Uterus (tissue), 4 donors: ENCODE measurements around the gene EP400. TPM values are rescaled to one million over a fixed set of nuclear protein-coding genes. Genes with fewer than 3 reads are reported as not detected.

Experiments used
- DNase-seq, 2 donors: peaks; one replicate each; pipeline ENCODE4 v3.0.0-alpha.2; 2019 to 2020
- H3K27ac ChIP-seq, 2 donors: fragments of 200-600 bp; sonication (generic); 1 replicate in 1 of 2; 2 replicates in 1 of 2; pipeline ENCODE4 v1.5.1; 2016 to 2018
- H3K27me3 ChIP-seq, 2 donors: fragments of 200-600 bp; sonication (generic); one replicate each; pipeline ENCODE4 v1.5.1; 2018 to 2019; ENCODE audit warnings: control low read depth in 1 of 2
- H3K36me3 ChIP-seq, 2 donors: fragments of 200-600 bp; sonication (generic); one replicate each; pipeline ENCODE4 v1.5.1; 2019; ENCODE audit warnings: control low read depth in 1 of 2
- H3K4me1 ChIP-seq, 2 donors: fragments of 200-600 bp; sonication (generic); one replicate each; pipeline ENCODE4 v1.5.1; 2018 to 2019; ENCODE audit warnings: control low read depth in 1 of 2
- H3K4me3 ChIP-seq, 2 donors: fragments of 200-600 bp; sonication (generic); 1 replicate in 1 of 2; 2 replicates in 1 of 2; pipeline ENCODE4 v1.5.1; 2018 to 2019; ENCODE audit warnings: mild to moderate bottlenecking in 1 of 2
- H3K9me3 ChIP-seq, 2 donors: fragments of 200-600 bp; sonication (generic); one replicate each; pipeline ENCODE4 v1.5.1; 2019; ENCODE audit warnings: control low read depth in 1 of 2
- CTCF ChIP-seq, 4 experiments: fragments of 200-600 bp in 2 of 4; fragments of 450-650 bp in 2 of 4; sonication (generic) in 2 of 4; IDR thresholded peaks; one replicate each; pipeline ENCODE4 v1.5.1; 2016 to 2019; ENCODE audit warnings: antibody characterized with exemption in 4 of 4, mild to moderate bottlenecking in 2 of 4, moderate library complexity in 1 of 4
- POLR2A ChIP-seq, 2 donors: fragments of 450-650 bp; IDR thresholded peaks; one replicate each; pipeline ENCODE4 v1.6.1; 2016; ENCODE audit warnings: antibody characterized with exemption in 2 of 2, mild to moderate bottlenecking in 1 of 2, moderate library complexity in 1 of 2
- intact Hi-C: fragments of 100-400 bp; cut with DNase I; formaldehyde crosslinking; loops from one replicate; pipeline ENCODE4 v1.15.1; 2023; ENCODE audit warnings: low total_unique reads
- total RNA-seq, 4 donors: library from RNA; depleted of rRNA in 3 of 4; stranded (reverse); fragments of >200 nt in 3 of 4; gene quantifications; one replicate each; pipeline versions ENCODE4 v1.1.0 to v1.2.4, GENCODE V29; 2014 to 2023
- donor health status: DM: yes; HTN: yes; CAD: no.

EP400 gene
- total RNA-seq, 4 donors from 2014 or later, result 11.8 to 70.6 (median 28.2) TPM

GRCh38 chr12:131907379-131908091 lies 42.2 kb upstream of the EP400 start:
- intact Hi-C loops, result no loop called here
- TF ChIP-seq CTCF (IDR thresholded peaks at IDR 0.05), result no peak
- no peak for TF ChIP-seq POLR2A (IDR thresholded peaks at IDR 0.05)
- no peaks in the 10 kb centered on the region for H3K36me3 ChIP-seq
- peaks cover 0 to 6% of the 10 kb centered on the region in 2 donors for H3K4me1 ChIP-seq
- no peak overlapping the region for H3K4me3 ChIP-seq
- DNase-seq, result no peak
- H3K27me3 ChIP-seq, result no peaks in the 10 kb centered on the region
- no peak overlapping the region for H3K27ac ChIP-seq
- H3K9me3 ChIP-seq, result no peaks in the 10 kb centered on the region

- Histone ChIP-seq H3K27ac (no peak overlapping the region), H3K36me3 (no peaks in the 10 kb centered on the region), H3K4me1 (no peaks in the 10 kb centered on the region), H3K4me3 (no peak overlapping the region), H3K27me3 (no peaks in the 10 kb centered on the region), H3K9me3 (no peaks in the 10 kb centered on the region)
- TF ChIP-seq POLR2A (IDR thresholded peaks at IDR 0.05) (no peak), CTCF (IDR thresholded peaks at IDR 0.05) (no peak)
- DNase-seq, result no peak
- intact Hi-C loops, result no loop called here
Observed at GRCh38 chr12:131908092-131909080, 41.4 kb upstream of the EP400 start.

GRCh38 chr12:131909081-131909751 lies 40.5 kb upstream of the EP400 start:
- no peaks in the 10 kb centered on the region for H3K36me3 ChIP-seq
- no peaks in the 10 kb centered on the region for H3K27me3 ChIP-seq
- H3K4me1 ChIP-seq, result no peaks in the 10 kb centered on the region
- H3K9me3 ChIP-seq, result no peaks in the 10 kb centered on the region
- TF ChIP-seq POLR2A (IDR thresholded peaks at IDR 0.05) (no peak), CTCF (IDR thresholded peaks at IDR 0.05) (no peak)
- H3K27ac ChIP-seq, result no peak overlapping the region
- DNase-seq, result no peak
- H3K4me3 ChIP-seq, result no peak overlapping the region
- intact Hi-C loops, result no loop called here

- intact Hi-C loops, result no loop called here
- H3K4me3 ChIP-seq, result no peak overlapping the region
- H3K9me3 ChIP-seq, result no peaks in the 10 kb centered on the region
- no peak overlapping the region for H3K27ac ChIP-seq
- no peaks in the 10 kb centered on the region for H3K36me3 ChIP-seq
- no peaks in the 10 kb centered on the region for H3K27me3 ChIP-seq
- no peak for TF ChIP-seq POLR2A (IDR thresholded peaks at IDR 0.05)
- TF ChIP-seq CTCF (IDR thresholded peaks at IDR 0.05), result no peak
- H3K4me1 ChIP-seq, result no peaks in the 10 kb centered on the region
- DNase-seq, result no peak
Observed at GRCh38 chr12:131909752-131910219, 40.0 kb upstream of the EP400 start.
